HG03521 (cell line): ENCODE results near the gene DOCK1.
"Not testable (repeated sequence)": the region's sequence is repeated elsewhere in the genome, so short reads cannot be mapped to it uniquely, and the experiment has no call there.

Experiments used
- ATAC-seq: cut with Tn5 transposase; IDR thresholded peaks from one replicate; pipeline ENCODE4 v1.9.1; 2021; ENCODE audit warnings: mild to moderate bottlenecking, moderate library complexity; ENCODE audit not compliant: unreplicated experiment

The DOCK1 gene

GRCh38 chr10:126924180-126924914 is 19.1 kb downstream of the DOCK1 start:
- no peak for ATAC-seq

- ATAC-seq = no peak
Measured at GRCh38 chr10:126924915-126925300, 19.7 kb downstream of the DOCK1 start.

GRCh38 chr10:126926568-126926967 is 21.3 kb downstream of the DOCK1 start:
- no peak for ATAC-seq

GRCh38 chr10:126927799-126928198 is 22.6 kb downstream of the DOCK1 start:
- no peak for ATAC-seq

GRCh38 chr10:126928274-126928673 is 23.0 kb downstream of the DOCK1 start:
- ATAC-seq = no peak

GRCh38 chr10:126929391-126929790 is 24.2 kb downstream of the DOCK1 start:
- no peak for ATAC-seq

- ATAC-seq = no peak
Measured at GRCh38 chr10:126930131-126930882, 25.1 kb downstream of the DOCK1 start.

- ATAC-seq = no peak
Measured at GRCh38 chr10:126930883-126931503, 25.8 kb downstream of the DOCK1 start.

GRCh38 chr10:126931544-126931943 is 26.3 kb downstream of the DOCK1 start:
- no peak for ATAC-seq

GRCh38 chr10:126932516-126932915 is 27.3 kb downstream of the DOCK1 start:
- ATAC-seq = no peak

GRCh38 chr10:126933116-126933515 is 27.9 kb downstream of the DOCK1 start:
- no peak for ATAC-seq

GRCh38 chr10:126935263-126935946 is 30.2 kb downstream of the DOCK1 start:
- ATAC-seq = no peak

GRCh38 chr10:126937026-126937425 is 31.8 kb downstream of the DOCK1 start:
- ATAC-seq = no peak

- ATAC-seq = not testable (repeated sequence)
Measured at GRCh38 chr10:126938121-126938520, 32.9 kb downstream of the DOCK1 start.

GRCh38 chr10:126939706-126940105 is 34.5 kb downstream of the DOCK1 start:
- no peak for ATAC-seq

GRCh38 chr10:126940670-126941310 is 35.6 kb downstream of the DOCK1 start:
- ATAC-seq = no peak

GRCh38 chr10:126944191-126944590 is 39.0 kb downstream of the DOCK1 start:
- no peak for ATAC-seq

- no peak for ATAC-seq
Measured at GRCh38 chr10:126945351-126946030, 40.3 kb downstream of the DOCK1 start.

- ATAC-seq = no peak
Measured at GRCh38 chr10:126946746-126947145, 41.5 kb downstream of the DOCK1 start.
